Tibial nerve (tissue), 3 donors: ENCODE measurements around the gene ROCK2.

Experiments used
- CTCF ChIP-seq, 5 experiments: fragments of 200-600 bp in 3 of 5; fragments of 450-650 bp in 2 of 5; sonication (generic) in 3 of 5; IDR thresholded peaks; one replicate each; pipeline ENCODE4 v1.5.1; 2016 to 2019; ENCODE audit warnings: antibody characterized with exemption in 5 of 5, mild to moderate bottlenecking in 3 of 5, moderate library complexity in 2 of 5
- POLR2A ChIP-seq, 2 donors: fragments of 450-650 bp; IDR thresholded peaks; one replicate each; pipeline ENCODE4 v1.6.1; 2017; ENCODE audit warnings: antibody characterized with exemption in 2 of 2, mild to moderate bottlenecking in 2 of 2, moderate library complexity in 2 of 2

GRCh38 chr2:11309706-11310105 lies 34.7 kb downstream of the ROCK2 start:
- TF ChIP-seq CTCF (IDR thresholded peaks at IDR 0.05) (no peak), POLR2A (IDR thresholded peaks at IDR 0.05) (no peak)
